ENCODE measurements around the gene TSPAN5. TPM values are rescaled to one million over a fixed set of nuclear protein-coding genes. Genes with fewer than 3 reads are reported as not detected.
A peak's percentile ranks its signal among the peaks of the same experiment; 100 is the strongest.
"Not testable (repeated sequence)": the region's sequence is repeated elsewhere in the genome, so short reads cannot be mapped to it uniquely, and the experiment has no call there.

Gene TSPAN5
- total RNA-seq, 1 donor from 2014 or later = 71.4 TPM

DNA sequence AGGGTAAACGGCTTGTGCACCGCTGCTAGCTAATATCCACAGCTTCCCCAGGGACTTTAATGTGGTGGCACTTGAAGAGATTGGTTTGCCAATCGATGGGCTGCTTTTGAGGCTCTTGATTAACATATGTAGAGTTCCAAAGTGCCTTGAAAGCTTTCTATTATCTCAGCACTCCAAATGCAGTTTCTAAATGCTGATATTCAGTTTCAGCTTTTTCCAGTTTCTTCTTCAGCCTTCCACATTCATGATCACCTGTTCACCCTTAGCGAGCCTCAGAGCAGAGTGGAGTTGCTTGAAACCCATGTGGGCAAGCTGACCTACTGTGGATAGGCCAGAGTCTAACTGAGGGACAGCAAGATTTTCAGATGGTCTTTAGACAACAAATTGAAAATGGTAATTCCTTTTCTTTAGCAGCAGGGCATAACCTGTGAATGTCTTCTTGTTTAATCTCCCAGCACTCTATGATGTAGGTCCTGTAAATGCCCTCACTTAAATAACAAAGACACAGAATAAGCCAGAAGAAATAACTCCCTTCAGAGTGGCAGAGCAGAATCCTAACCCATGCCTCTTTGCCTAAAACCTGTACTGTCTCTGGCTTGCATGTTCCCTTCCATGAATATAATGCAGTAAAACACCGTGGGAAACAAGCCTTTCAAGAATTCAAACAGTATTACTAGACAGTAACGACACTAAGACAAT, 99.8 kb downstream of the TSPAN5 start:
- no peak for DNase-seq (ENCODE audit: low read depth in 2 of 2)

DNA sequence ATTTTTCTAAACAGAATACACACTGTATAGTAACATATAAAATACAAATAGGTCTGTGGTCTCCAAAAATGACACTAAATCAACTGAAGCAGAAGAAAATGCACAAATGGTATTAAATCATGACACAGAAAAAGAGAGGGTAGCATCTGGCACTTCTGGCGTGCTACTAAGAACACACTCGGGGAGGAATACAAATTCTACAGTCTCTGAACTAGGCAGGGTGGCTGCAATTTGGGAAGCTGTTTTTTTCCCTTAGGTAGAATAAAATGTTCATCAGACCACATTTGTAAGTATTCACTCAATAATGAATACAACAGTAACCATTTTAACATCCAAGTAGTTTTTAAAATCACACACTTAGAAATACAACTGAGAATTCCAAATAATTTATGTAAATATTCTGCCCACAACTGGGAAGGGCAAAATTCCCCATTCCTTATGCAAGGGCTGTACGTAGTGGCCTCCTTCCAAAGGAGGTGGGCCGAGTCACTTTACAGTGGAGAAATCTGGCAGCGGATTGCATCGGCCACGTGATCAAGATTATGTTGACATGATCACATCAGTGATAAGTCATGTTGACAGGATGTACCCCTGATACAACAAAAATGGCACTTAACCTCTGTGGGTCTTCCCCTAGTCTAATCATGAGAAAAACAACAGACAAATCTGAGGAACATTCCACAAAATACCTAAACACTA, 101.1 kb downstream of the TSPAN5 start:
- peak; percentile 51 to 89 for DNase-seq (ENCODE audit: low read depth in 2 of 2)

DNA sequence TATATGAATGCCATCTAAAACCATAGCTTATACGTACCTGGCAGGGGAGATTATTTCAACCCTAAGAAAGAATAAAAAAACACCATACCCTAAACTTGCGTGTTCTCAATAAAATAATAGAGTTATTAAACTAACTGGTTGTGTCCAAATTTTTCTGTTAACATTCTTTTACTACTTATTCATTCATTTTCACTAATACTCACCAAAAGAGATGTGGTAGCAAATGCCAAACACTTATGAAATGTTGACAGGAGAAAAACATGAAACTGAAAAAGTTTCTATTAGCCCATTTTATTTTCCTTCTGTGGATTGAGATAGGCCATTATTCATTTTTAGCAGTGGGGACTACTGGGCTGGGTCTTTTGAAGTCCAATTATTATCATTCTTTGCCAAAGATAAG, 102.0 kb downstream of the TSPAN5 start:
- DNase-seq (ENCODE audit: low read depth in 2 of 2) = no peak

DNA sequence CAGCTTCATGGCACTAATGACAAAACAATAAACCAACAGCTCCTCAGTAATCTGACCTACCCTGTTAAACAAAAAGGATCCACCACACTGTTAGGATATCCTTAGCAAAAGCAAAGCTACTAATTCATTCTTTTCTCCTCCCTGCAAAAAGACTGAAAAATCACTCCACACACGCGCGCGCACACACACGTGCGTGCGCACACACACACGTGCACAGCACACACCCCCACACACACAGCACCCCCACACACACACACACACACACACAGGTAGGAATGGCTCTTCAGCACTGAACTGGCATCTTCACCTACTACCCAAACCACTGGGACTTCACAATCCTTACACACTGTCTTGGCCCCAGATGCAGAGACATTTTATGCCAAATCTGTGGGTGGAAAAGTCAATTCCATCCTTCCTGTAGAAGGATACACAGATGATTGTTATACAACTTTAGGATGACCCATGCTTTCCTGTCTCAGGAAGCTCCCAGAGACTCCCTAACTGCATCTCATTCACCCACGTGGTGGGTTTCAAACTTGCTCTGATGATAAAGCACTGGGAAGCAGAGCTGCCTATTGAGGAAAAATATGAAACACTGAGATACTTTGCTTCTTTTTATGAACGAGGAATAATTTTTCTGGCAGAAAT, 102.5 kb downstream of the TSPAN5 start:
- peak; percentile 75 to 85 for DNase-seq (ENCODE audit: low read depth in 2 of 2)

DNA sequence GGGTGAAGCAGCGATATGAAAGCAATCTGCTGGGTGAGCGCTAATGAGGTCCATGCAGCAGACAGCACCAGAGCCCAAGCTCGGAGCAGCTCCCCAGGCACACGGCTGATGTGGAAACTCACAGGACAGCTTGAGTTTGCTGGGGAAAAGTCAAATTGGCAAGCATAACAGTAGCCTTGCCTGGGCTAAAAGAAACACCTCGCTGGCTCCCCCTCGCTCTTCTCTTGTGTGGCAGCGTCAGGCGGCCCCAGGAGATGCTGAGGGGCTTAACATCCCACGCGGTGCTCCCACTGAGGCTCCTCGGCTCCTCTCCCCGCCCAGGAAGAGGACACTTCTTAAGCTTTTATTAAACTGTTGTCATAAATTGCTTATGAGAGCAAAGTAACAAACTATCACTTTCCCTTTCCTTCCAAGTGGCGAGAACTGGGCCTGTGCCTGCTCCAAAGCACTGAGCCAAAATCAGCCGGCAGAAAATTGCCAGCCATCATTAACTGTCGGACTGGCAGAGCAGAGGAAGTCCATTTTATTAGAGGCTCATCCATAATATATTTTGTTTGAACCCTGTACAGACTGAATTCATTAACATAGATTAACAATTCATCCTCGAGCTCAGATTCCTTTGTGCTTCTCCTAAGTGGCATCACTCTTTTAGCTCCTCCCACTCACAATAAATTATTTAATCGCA, 111.4 kb downstream of the TSPAN5 start:
- DNase-seq (ENCODE audit: low read depth in 2 of 2) = peak in 1 of 2 donors; percentile 49

DNA sequence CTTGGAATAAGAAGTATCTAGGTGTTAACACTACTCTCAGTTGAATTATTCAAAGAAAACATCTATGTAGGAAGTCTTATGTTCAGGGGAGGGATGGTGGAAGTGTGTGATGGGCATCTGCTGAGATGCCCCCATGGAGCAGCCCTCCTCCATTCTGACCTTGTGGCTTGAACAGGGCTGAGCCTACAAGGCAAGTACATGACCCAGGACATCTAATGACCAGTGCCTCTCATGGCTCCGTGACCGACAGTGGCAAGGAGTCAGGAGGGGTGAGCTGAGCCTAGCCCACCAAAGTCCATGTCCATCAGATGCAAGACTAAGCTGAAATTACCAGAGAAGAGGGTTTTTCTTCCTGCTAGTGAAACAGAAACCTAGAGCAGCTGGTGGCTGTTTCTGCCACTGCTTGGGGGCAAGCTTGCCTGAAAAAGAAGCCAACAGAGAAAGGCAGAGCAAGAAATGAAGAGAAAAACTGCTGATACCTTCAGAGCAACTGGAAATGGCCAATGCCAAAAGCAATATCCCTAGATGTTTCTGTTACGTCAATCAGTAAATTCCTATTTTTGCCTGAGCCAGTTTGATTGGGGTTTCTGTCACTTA, 113.5 kb downstream of the TSPAN5 start:
- DNase-seq (ENCODE audit: low read depth in 2 of 2) = no peak

DNA sequence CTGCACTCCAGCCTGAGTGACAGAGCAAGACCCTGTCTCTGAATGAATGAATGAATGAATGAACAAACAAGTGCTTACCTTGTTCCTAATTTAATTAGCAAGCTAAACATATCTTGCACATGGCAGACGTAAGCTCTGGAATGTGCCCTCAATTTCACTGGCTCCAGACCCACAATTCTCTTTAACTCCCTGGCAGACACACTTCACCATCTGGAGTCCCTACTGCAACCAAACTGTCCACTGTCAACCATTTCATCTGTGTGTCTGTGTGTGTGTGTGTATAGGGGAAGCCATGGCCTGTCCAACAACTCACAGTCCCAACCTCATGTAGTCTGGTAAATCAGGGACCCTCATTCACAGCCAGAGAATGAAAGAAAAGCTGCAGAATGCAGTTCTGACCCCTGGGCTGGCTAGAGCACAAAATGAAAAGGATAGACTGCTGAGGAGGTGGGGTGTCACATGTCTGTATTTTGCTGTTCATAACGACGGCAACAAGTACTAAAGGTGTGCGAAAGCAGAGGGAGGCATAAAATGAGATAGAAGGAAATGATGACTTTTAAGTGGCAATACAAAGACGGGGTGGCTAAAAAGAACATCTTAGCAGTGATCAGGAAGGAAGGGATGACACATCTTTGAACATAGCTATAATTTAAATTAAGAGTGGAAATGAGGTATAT, 114.1 kb downstream of the TSPAN5 start:
- DNase-seq (ENCODE audit: low read depth in 2 of 2) = no peak

DNA sequence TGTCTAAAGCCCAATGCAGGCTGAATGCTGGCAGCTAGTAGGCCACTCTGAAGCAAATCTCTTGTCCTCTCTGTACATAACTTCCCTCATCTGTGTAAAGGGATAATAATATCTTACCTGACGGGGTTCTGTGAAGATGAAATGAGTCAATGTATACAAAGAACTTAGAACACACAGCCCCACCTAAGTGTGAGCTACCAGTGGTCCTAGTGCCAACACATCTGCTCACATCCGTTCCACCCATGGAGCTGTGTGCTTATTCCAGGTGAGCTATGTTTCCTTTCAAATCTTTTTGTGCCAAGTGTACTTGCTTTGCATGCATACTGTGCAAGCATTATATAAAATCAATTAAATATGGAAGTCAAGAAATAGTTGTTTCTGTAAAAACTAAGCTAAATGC, 116.4 kb downstream of the TSPAN5 start:
- DNase-seq (ENCODE audit: low read depth in 2 of 2) = no peak

DNA sequence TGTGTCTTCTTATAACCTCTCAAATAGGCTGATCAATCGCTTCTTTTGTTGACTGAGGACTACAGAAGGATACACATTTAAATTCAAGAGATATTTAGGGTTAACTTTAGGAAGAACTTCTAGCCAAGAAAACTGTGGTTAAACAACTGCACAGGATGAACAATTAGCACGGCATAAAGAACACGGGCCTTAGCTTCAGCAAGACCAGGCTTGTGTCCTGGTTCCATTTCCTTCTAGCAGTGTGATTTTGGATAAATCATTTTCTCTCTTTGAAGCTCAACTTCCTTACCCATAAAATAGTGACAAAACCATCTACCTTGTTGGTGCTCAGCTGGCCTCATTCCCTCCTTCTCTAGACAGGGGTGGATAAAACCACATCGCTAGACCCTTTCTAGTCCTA, 117.6 kb downstream of the TSPAN5 start:
- no peak for DNase-seq (ENCODE audit: low read depth in 2 of 2)

DNA sequence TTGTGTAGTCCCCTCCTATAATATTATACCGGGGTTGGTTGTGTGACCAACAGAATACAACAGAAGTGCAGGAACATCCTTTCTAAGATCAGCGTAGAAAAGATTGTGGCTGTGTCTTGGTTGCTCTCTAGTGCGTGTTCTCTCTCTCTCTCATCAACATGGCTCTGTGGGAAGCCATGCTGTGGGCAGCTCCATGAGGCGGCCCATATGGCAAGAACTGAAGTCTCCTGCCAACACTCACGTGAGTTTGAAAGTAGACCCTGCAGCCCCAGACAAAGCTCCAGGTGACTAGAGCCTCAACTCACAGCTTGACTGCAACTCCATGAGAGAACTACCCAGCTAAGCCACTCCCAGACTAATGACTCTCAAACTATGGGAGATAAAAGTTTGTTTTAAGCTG, 118.7 kb downstream of the TSPAN5 start:
- no peak for DNase-seq (ENCODE audit: low read depth in 2 of 2)

DNA sequence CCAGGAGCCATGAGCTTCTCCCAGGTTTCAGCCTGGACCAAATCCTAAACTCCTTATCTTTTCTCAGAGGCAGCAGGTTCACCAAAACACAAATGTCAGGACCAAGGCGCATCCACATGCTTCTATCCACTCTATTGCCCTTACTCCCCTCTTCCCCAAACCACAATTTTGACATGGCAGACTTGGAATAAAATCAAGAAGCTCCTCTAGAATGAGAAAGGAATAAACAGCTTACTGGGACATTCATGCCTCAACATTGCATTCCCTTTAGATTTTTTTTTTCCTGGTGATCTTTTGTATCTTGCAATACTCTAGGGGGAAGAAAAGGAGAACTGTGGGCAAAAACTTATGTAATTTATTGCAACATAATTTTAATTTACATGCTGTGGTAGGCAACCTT, 119.1 kb downstream of the TSPAN5 start:
- no peak for DNase-seq (ENCODE audit: low read depth in 2 of 2)

DNA sequence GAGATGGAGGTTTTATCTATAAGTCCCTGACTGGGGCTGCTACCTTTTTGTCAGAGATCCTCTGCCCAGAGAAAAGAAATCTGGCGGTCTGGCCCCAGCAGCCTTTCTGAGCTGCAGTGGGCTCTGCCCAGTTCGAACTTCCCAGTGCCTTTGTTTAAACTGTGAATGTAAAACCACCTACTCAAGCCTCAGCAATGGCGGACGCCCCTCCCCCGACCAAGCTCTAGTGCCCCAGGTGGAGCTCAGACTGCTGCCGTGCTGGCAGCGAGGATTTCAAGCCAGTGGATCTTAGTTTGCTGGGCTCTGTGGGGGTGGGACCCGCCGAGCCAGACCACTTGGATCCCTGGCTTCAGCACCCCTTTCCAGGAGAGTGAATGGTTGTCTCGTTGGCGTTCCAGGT, 121.8 kb downstream of the TSPAN5 start:
- DNase-seq (ENCODE audit: low read depth in 2 of 2) = no peak

DNA sequence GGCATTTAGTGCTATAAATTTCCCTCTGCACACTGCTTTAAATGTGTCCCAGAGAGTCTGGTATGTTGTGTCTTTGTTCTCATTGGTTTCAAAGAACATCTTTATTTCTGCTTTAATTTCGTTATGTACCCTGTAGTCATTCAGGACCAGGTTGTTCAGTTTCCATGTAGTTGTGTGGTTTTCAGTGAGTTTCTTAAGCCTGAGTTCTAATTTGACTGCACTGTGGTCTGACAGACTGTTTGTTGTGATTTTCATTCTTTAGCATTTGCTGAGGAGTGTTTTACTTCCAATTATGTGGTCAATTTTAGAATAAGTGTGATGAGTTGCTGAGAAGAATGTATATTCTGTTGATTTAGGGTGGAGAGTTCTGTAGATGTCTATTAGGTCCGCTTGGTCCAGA, 124.3 kb downstream of the TSPAN5 start:
- not testable (repeated sequence) for DNase-seq (ENCODE audit: low read depth in 2 of 2)

DNA sequence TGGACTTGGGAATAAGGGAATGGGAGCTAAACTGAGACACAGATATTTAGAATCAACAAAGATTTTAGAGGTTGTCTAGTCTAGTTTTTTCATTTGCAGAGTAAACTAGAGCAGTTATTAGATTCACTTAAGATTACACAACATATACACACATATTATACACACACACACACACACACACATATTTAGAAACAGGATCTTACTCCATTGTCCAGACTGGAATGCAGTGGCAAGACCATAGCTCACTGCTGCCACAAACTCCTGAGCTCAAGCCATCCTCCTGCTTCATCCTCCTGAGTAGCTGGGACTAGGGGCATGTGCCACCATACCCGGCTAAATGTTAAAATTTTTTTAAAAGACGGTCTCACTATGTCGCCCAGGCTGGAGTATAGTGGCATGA, 127.8 kb downstream of the TSPAN5 start:
- DNase-seq (ENCODE audit: low read depth in 2 of 2) = no peak

DNA sequence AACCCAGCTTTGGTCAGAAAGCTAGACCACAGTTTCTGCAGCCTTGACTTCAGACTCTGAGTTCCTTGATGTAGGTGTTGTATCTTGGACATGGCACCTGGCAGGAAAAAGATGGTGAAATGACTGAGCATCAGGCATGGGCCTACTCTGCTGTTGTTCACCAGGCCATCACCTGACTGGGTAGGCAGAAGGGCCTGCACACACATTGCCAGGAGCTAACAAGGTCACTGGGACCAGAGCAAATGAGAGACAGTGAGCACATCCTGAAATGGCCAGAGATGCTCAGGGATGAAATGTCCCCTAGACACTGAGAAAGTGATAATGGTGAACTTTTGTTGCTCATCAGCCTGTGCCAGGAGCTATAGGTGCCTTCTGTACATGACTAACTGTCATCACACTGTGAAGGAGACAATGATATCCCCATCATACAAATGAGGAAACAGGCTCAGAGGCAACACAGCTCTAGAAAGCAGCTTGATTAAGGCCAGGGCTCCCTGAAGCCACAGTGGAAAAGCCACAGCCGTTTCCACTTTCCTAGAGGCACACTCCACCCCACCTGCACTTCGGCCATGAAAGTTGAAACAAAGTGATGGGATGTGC, 128.3 kb downstream of the TSPAN5 start:
- DNase-seq (ENCODE audit: low read depth in 2 of 2) = no peak

DNA sequence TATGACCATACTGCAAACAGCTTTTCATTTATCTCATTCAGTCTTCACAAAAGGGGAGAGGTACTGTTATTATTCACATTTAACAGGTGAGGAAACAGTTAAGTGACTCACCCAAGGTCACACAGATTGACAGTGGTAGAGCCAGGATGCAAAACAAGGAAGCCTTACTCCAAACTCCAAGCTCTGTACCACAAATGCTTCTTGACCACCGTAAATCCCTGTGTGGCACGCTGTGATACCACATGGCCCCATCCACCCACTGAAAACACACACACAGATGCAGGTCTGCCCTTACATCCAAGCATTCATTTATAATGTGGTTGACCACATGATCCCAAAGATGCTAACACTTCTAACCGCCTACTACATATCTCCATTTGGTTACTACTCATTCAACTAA, 129.5 kb downstream of the TSPAN5 start:
- no peak for DNase-seq (ENCODE audit: low read depth in 2 of 2)

DNA sequence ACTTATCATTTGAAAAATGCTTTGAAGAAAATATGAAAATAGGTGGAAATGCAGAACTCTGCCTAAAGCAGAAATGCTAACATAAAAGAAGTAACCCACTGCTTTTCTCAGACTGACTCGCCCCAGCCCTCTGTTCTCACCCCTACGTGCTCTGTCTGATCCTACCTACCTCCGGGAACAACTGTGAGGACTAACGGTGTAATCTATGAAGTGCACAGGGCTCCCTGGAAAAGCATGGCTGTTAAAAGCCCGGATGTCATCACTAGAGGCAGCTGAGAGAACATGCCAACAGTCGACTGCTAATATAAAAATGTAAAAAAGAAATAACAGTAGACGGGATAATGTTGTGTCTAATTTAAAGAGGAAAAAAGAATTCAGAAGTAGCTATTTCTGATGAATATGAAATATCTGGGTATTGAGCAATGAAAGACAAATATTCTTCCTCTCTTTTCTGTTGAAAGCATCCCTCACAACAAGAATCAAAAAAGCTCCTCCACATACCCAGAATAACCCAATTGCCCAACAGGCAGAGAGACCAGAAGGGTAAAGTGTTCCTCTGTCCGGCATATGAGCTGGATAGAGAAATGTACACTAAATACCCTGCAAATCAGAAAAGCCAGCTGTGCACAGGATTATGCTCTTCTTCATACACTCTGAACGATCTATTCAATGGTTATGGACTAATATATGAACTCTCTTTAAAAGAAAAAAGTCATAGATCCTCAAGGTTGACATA, 130.7 kb downstream of the TSPAN5 start:
- no peak for DNase-seq (ENCODE audit: low read depth in 2 of 2)

DNA sequence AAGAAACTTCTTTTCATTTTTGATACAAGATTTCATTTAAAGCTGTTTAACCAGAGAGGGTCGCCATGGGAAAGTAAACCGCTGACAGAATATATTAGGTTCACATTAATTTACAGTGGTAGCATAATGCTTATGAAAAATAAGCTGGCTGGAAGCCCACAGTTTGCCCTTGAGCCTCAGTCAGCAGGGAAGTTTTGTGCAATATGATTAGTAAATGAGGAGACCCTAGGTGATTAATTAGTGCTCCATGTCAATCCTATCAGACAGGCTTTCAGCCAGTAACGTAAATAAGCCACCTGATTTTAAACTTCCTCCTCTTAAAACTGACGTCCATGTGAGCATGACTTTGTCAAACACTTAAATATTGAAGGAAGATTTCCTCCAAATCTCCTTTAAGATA, 134.2 kb downstream of the TSPAN5 start:
- no peak for DNase-seq (ENCODE audit: low read depth in 2 of 2)

DNA sequence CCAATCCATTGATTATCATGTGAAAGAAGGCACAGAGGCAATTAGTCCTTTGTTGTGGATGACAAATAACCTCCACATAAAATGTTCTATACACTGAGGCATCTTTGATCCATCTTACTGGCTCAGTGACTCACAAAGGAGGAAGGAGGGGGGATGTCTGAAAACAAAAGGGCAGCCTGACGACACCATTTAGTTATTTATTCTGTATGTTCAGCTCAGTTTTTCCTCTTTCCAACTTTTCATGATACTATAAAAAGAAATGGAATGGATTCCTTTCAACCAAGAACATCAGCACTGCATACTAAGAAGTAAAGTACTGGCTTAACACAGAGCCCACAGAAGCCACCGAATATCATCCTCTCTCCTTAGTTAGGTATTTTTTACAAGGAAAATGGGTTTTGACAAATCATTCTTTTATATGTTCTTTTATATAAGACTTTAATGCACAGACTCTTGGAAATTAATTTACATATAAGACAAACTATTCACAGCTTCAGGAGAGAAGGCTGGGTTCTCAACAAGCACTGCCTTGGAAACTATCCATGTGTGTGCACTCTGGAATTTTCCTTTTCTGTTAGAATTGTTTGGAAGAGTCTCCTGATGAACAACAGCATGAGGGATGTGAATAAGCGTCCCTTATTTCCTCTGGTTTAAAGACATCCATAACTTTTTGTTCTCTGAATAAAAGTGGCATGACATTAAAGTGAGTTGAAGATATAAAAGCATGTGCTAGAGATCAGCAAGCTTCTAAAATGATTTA, 135.6 kb downstream of the TSPAN5 start:
- peak in 1 of 2 donors; percentile 91 for DNase-seq (ENCODE audit: low read depth in 2 of 2)

All from dermis microvascular lymphatic vessel endothelial cell (primary cell).